Measurements from ENCODE around the gene SLC39A11.
"Not testable (repeated sequence)": the region's sequence is repeated elsewhere in the genome, so short reads cannot be mapped to it uniquely, and the experiment has no call there.

SLC39A11 gene

GRCh38 chr17:72654706-72655105 is 437.8 kb downstream of the SLC39A11 start:
- no peak for DNase-seq (ENCODE audit: low read depth)

DNA sequence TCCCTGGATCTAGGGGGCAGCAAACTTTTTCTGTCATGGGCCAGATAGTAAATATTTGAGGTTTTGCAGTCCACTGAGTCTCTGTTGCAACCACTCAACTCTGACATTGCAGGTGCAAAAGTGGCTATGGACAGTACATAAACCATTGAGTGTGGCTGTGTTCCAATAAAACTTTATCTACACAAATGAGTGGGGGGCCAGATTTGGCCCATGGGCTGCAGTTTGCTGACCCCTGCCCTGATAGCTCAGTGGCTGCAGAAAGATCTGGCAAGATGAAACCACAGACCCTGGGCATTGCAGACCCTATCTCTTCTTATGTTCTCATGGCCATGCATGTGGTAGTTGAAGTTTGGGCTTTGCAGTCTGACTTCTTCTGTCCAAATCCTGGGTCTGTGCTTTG is 440.5 kb downstream of the SLC39A11 start:
- no peak for DNase-seq (ENCODE audit: low read depth)

- no peak for DNase-seq (ENCODE audit: low read depth)
Observed at GRCh38 chr17:72648702-72649101, 443.8 kb downstream of the SLC39A11 start.

DNA sequence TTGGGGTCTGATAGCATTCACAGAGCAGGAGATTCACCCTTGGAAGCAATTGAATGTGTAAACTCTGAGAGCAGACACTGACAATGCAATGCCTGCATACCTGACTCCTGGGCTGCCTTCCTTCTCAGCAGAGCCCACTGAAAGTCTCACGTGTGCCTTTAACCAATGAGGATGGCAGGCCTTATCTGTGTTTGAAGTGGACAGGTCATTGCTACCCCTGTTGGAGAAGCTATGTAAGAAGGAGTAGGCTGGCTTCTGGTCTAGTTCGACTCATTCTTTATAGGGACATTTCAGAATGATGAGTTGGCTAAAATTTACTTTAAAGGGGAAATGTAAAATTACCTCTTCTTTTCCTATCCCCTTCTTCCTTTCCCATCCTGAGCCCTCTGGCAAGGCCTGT is 446.3 kb downstream of the SLC39A11 start:
- no peak for DNase-seq (ENCODE audit: low read depth)

DNA sequence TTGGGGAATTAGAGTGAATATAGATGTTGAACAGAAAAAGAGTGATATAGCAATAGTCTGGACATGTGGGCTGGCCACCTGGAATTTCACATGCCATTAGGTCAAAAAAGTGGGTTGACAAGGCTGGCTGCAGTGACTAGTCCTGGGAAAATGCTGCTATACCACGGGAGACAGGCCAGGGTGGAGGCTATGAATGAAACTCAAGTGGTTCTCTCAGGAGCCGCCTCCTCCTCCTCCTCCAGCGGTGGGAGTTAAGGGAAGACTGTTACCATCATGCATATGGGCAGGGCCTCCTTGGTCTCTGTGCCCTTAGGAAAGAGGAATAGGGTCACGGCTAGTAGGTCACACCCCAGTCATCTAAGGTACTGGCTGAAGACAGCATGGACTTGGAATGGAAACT is 448.0 kb downstream of the SLC39A11 start:
- no peak for DNase-seq (ENCODE audit: low read depth)

GRCh38 chr17:72643575-72644216 is 448.8 kb downstream of the SLC39A11 start:
- no peak for DNase-seq (ENCODE audit: low read depth)

DNA sequence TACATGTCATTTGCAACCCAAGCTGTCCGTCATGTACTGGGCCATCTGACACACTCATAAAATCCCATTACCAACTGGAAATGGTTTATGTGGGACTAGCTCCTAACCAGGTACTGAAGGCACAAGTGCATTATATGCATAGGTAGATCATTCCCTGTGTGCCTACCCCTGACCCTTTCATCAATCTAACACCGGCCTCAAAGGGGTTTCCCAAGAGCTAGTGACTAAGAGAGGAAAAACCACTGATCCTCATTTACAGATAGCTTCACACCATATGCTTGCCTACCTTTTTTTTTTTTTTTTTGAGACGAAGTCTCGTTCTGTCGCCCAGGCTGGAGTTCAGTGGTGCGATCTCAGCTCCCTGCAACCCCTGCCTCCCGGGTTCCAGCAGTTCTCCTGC is 449.8 kb downstream of the SLC39A11 start:
- DNase-seq (ENCODE audit: low read depth), result no peak

- no peak for DNase-seq (ENCODE audit: low read depth)
Observed at GRCh38 chr17:72640415-72641165, 451.9 kb downstream of the SLC39A11 start.

DNA sequence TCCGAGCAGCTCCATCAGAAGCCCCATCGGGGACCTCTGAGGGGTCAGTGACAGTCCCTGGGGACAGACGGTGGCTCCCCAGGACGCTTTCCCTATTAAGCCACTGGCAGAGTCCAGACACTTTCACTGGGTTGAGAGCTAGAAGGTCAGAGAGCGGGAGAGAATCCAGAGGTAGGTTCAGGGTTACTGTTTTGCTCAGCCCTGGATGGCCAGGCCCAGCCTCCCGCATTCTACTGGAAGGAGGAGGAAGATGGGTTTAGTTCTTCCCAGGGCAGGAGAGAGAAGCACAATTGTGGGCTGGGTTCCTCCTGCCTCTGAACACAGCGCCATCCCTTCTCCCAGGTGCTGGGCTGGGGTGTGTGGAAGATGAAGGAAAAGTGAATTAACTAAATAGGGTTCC is 452.8 kb downstream of the SLC39A11 start:
- DNase-seq (ENCODE audit: low read depth), result no peak

GRCh38 chr17:72638932-72639331 is 453.6 kb downstream of the SLC39A11 start:
- not testable (repeated sequence) for DNase-seq (ENCODE audit: low read depth)

- no peak for DNase-seq (ENCODE audit: low read depth)
Observed at GRCh38 chr17:72635034-72635635, 457.4 kb downstream of the SLC39A11 start.

DNA sequence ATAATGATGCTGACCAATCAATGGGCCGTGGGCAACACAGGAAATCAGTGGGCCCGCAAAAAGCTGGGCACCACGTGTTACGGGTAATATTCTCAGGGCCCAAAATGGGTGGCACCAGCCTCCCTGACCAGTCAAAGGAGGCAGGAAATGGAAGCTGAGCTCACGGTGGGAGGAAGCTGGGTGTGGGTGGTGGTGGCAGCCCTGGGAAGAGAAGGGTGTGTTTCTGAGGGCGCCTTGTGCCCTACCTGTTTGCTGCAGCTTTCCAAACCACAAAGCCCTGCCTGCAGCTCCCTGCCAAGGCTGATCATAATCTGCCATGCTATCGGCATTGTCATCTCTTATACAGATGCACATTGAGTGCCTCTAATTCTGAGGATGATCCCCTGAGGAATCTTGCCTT is 457.9 kb downstream of the SLC39A11 start:
- DNase-seq (ENCODE audit: low read depth), result no peak

DNA sequence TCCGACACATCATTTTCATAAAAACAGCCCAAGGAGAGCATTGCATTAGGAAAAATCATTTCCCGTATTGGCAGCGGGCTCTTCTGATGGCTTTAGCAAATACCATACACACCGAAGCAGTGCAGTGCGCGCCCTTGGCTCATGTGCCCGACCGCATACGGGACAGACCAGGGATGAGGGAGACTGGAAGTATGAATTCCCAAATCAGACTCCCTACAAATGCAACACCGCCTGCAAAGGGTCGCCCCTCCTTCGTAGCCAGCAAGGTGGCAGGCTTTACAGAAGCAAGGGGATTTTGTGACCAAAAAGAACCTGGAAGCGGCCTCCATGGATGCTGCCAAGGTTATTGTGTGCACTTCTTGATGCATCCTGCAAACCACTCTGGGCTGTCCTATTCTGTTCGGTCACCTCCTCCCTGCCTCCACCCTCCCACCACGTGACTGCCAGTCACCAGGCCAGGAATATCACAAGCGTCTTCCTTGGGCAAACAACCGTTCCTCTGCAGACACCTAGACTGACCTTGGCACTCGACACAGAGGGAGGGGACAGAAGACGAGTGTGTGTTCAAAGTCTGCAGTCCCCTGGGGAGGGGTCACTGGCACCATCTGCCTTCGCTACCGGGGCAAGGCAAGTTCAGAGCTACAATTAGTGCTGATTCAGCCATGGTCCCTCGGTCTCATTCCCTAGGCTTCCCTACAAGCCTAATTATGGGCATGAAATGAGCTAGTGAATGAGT is 460.4 kb downstream of the SLC39A11 start:
- DNase-seq (ENCODE audit: low read depth), result no peak

- DNase-seq (ENCODE audit: low read depth), result no peak
Observed at GRCh38 chr17:72631568-72631948, 460.9 kb downstream of the SLC39A11 start.

DNA sequence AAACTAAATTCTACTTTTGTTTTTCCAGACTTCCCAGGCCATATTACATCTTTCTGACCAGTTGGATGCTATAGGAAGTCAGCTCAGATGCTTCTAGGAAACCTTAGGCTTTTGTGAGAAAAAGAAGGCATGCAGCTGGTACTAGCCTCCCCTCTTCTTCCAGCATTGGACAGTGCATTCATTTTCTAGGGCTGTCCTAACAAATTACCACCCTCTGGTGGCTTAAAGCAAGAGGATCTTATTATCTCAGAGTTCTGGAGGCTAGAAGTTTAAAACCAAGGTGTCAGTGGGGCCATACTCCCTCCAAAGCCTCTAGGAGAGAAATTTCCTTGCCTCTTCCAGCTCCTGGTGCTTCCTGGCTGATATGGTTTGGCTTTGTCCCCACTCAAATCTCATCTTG is 467.8 kb downstream of the SLC39A11 start:
- no peak for DNase-seq (ENCODE audit: low read depth)

DNA sequence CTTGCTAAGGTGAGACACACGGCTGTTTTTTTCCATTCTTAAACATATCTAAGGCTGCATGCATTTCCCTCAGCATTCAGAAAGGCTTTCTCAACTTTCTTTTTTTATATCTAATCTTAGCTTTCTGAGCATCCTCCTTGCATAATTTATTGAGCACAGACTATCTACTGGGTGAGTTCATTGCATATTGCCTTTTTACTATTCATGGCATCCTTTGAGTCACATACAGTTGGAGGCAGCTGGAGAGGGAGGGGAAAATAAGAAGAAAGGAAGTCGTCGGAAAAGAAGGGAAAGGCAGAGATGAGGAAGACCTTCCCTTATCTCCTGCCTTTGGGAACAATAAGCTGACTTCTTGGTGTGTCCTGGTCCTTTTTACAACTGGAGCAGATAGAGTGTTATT is 468.3 kb downstream of the SLC39A11 start:
- DNase-seq (ENCODE audit: low read depth), result no peak

- DNase-seq (ENCODE audit: low read depth), result no peak
Observed at GRCh38 chr17:72622661-72623433, 469.6 kb downstream of the SLC39A11 start.

GRCh38 chr17:72619976-72620650 is 472.4 kb downstream of the SLC39A11 start:
- no peak for DNase-seq (ENCODE audit: low read depth)

DNA sequence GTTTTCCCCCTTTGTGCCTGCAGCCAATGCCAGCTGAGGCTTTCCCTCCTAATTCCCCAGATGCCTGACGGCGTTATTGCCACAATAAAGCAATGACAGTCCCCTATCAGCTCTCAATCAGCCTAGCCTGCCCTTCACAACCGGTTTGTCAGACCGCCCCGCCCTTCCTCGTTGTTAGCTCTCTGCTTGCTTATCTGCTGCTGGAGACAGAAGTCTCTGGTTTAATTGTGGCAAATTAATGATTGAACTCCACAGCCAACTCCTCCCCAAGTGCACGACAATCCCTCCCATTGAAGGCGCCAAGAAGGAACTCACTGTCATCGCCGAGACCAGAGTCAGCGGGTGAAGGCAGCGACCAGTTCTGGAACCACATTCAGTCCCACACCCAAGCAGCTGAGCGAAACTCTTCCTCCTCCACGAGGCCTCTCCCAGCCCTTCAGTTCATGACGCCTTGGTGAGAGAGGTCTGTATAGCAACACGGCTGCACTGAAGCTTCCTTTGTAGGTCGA is 474.4 kb downstream of the SLC39A11 start:
- DNase-seq (ENCODE audit: low read depth), result no peak

DNA sequence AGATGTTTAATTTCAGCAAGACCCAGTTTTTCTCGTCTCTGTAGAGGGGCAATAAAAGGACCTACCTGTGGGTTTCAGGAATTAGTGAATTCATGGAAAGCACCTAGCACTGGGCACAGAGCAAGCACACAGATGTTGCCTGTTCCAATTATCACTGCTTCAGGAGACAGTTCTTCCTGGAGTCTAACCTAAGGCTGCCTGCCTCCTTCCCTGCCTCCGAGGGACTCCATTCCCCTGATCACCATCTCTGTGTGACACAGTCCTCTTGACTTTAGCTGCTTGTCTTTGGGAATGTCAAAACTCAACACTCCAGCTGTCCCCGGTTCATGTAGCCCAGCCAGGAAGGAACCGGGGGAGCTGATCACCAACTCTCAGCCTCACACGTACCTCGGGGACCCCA is 474.9 kb downstream of the SLC39A11 start:
- DNase-seq (ENCODE audit: low read depth), result no peak

- no peak for DNase-seq (ENCODE audit: low read depth)
Observed at GRCh38 chr17:72616447-72616846, 476.0 kb downstream of the SLC39A11 start.
